ENCODE measurements around the gene ANLN. TPM values are rescaled to one million over a fixed set of nuclear protein-coding genes. Genes with fewer than 3 reads are reported as not detected.
"Not testable (repeated sequence)": the region's sequence is repeated elsewhere in the genome, so short reads cannot be mapped to it uniquely, and the experiment has no call there.

Gene ANLN
- total RNA-seq, 1 experiment from 2014 or later, result 106 TPM

- H3K9me3 ChIP-seq, result 0 out of 2 replicates have a peak, but pooled peaks cover 5% of the 10 kb centered on the region
- H3K4me1 Mint-ChIP-seq (ENCODE audit: low read depth, unreplicated experiment), result no peaks in the 10 kb centered on the region
- intact Hi-C loops (cut with micrococcal nuclease; ENCODE audit: unreplicated experiment), result loop anchor here (10.0 kb wide), 1 partner anchor 316 kb away; no protein-coding TSS in a partner anchor
- BruUV-seq (replicated peaks), result no TSS peak
- H3K4me1 ChIP-seq, result peaks cover under 1% of the 10 kb centered on the region; the same call in 1 of the 2 replicates
- POLR2A ChIA-PET, result no interaction called here
- DNase-seq, result no peak
- CTCF ChIA-PET, result interaction anchor here (0.7 kb wide), 1 partner anchor 703 kb away, joined by 6 read pairs; no protein-coding TSS in a partner anchor
- TF ChIP-seq CTCF (IDR thresholded peaks at IDR 0.05; ENCODE audit: insufficient read depth in 1 of 2, low read depth in 1 of 2, low read length in 1 of 2, severe bottlenecking in 1 of 2, unreplicated experiment in 1 of 2), result no peak
- H3K27ac Mint-ChIP-seq (ENCODE audit: unreplicated experiment), result no peak overlapping the region
- no peaks in the 10 kb centered on the region for H3K27me3 Mint-ChIP-seq (ENCODE audit: insufficient read depth, unreplicated experiment)
- no peak overlapping the region for H3K4me3 Mint-ChIP-seq (ENCODE audit: unreplicated experiment)
- H3K36me3 ChIP-seq (ENCODE audit: control insufficient read depth, insufficient read depth, low read length), result no peaks in the 10 kb centered on the region
- H3K9me3 Mint-ChIP-seq (ENCODE audit: unreplicated experiment), result peaks cover 20% of the 10 kb centered on the region
- H3K27me3 ChIP-seq (replicated peaks; ENCODE audit: control insufficient read depth, insufficient read depth, low read length), result no peaks in the 10 kb centered on the region
- H3K4me3 ChIP-seq (ENCODE audit: low read depth, low read length), result no peak overlapping the region
- H3K36me3 Mint-ChIP-seq (ENCODE audit: insufficient read depth, unreplicated experiment), result no peaks in the 10 kb centered on the region
Observed at GRCh38 chr7:36478745-36479144, 89.1 kb downstream of the ANLN start.

DNA sequence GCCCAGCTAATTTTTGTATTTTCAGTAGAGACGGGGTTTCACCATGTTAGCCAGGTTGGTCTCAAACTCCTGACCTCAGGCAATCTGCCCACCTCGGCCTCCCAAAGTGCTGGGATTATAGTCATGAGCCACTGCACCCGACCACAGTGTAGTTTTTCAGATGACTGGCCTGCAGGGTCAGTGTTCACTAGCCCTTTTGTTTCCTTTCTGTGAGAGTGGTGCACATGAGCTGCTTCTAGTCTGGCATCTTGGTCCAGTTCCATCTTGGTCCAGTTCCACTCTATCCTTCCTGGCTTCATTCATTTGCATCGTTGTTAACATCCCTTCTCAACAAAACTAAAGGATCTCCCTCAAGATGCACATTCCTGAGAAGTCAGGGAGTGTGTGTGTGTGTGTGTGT lies 94.2 kb downstream of the ANLN start:
- H3K27me3 Mint-ChIP-seq (ENCODE audit: insufficient read depth, unreplicated experiment); H3K4me1 Mint-ChIP-seq (ENCODE audit: low read depth, unreplicated experiment); CTCF ChIA-PET; H3K9me3 ChIP-seq; DNase-seq; intact Hi-C loops (cut with micrococcal nuclease; ENCODE audit: unreplicated experiment); H3K27me3 ChIP-seq (replicated peaks; ENCODE audit: control insufficient read depth, insufficient read depth, low read length); H3K27ac Mint-ChIP-seq (ENCODE audit: unreplicated experiment); H3K4me3 ChIP-seq (ENCODE audit: low read depth, low read length); POLR2A ChIA-PET; H3K4me3 Mint-ChIP-seq (ENCODE audit: unreplicated experiment); H3K36me3 Mint-ChIP-seq (ENCODE audit: insufficient read depth, unreplicated experiment); BruUV-seq (replicated peaks); H3K36me3 ChIP-seq (ENCODE audit: control insufficient read depth, insufficient read depth, low read length): not testable (repeated sequence)
- H3K4me1 ChIP-seq, result peaks cover 12% of the 10 kb centered on the region; the same call in 1 of the 2 replicates
- peaks cover 20% of the 10 kb centered on the region for H3K9me3 Mint-ChIP-seq (ENCODE audit: unreplicated experiment)

- H3K9me3 ChIP-seq, result 0 out of 2 replicates have a peak, but pooled peaks cover 2% of the 10 kb centered on the region
- Mint-ChIP-seq H3K36me3 (ENCODE audit: insufficient read depth, unreplicated experiment) (no peaks in the 10 kb centered on the region), H3K4me1 (ENCODE audit: low read depth, unreplicated experiment) (no peaks in the 10 kb centered on the region), H3K9me3 (ENCODE audit: unreplicated experiment) (peaks cover 20% of the 10 kb centered on the region), H3K27me3 (ENCODE audit: insufficient read depth, unreplicated experiment) (no peaks in the 10 kb centered on the region), H3K27ac (ENCODE audit: unreplicated experiment) (no peak overlapping the region), H3K4me3 (ENCODE audit: unreplicated experiment) (no peak overlapping the region)
- peaks cover 12% of the 10 kb centered on the region; the same call in 1 of the 2 replicates for H3K4me1 ChIP-seq
- intact Hi-C loops (cut with micrococcal nuclease; ENCODE audit: unreplicated experiment), result no loop called here
- H3K4me3 ChIP-seq (ENCODE audit: low read depth, low read length), result no peak overlapping the region
- CTCF ChIA-PET, result interaction anchor here (1.0 kb wide), 1 partner anchor 715 kb away, joined by 5 read pairs; no protein-coding TSS in a partner anchor
- BruUV-seq (replicated peaks), result no TSS peak
- no peaks in the 10 kb centered on the region for H3K27me3 ChIP-seq (replicated peaks; ENCODE audit: control insufficient read depth, insufficient read depth, low read length)
- peak in 1 of 2 experiments; percentile 17 for DNase-seq
- POLR2A ChIA-PET, result no interaction called here
- H3K36me3 ChIP-seq (ENCODE audit: control insufficient read depth, insufficient read depth, low read length), result no peaks in the 10 kb centered on the region
- TF ChIP-seq CTCF (IDR thresholded peaks at IDR 0.05; ENCODE audit: insufficient read depth in 1 of 2, low read depth in 1 of 2, low read length in 1 of 2, severe bottlenecking in 1 of 2, unreplicated experiment in 1 of 2), result no peak
Observed at GRCh38 chr7:36484265-36484664, 94.6 kb downstream of the ANLN start.
